Stimulated activated CD8-positive, alpha-beta memory T cell treated with anti-CD3 and anti-CD28 coated beads, Interleukin-2, amount 100 ng/mL, for 1 hour (primary cell): Measurements from ENCODE around the gene KLK1.
"Not testable (repeated sequence)": the region's sequence is repeated elsewhere in the genome, so short reads cannot be mapped to it uniquely, and the experiment has no call there.

ENCODE experiments used
- DNase-seq, 2 donors: peaks; one replicate each; pipeline ENCODE4 v3.0.0-alpha.2; 2020; ENCODE audit warnings: low read depth in 2 of 2

KLK1 gene

GRCh38 chr19:50815439-50815838 lies 8.1 kb downstream of the KLK1 start:
- DNase-seq = no peak

GRCh38 chr19:50814883-50815282 lies 8.7 kb downstream of the KLK1 start:
- DNase-seq = no peak

- DNase-seq = no peak
These were observed 11.1 kb downstream of the KLK1 start for GRCh38 chr19:50812474-50812873.

- DNase-seq = not testable (repeated sequence)
These were observed 11.9 kb downstream of the KLK1 start for GRCh38 chr19:50811622-50812238.

GRCh38 chr19:50808856-50809255 lies 14.7 kb downstream of the KLK1 start:
- DNase-seq = no peak

GRCh38 chr19:50804420-50805272 lies 18.9 kb downstream of the KLK1 start:
- peak; percentile 90 to 95 for DNase-seq

- no peak for DNase-seq
These were observed 19.8 kb downstream of the KLK1 start for GRCh38 chr19:50803633-50804419.

GRCh38 chr19:50801107-50801506 lies 22.5 kb downstream of the KLK1 start:
- no peak for DNase-seq

GRCh38 chr19:50799547-50799851 lies 24.1 kb downstream of the KLK1 start:
- DNase-seq = no peak

- no peak for DNase-seq
These were observed 24.7 kb downstream of the KLK1 start for GRCh38 chr19:50798659-50799546.

- no peak for DNase-seq
These were observed 25.6 kb downstream of the KLK1 start for GRCh38 chr19:50797781-50798658.

- DNase-seq = no peak
These were observed 26.2 kb downstream of the KLK1 start for GRCh38 chr19:50797429-50797780.

GRCh38 chr19:50796634-50797428 lies 26.8 kb downstream of the KLK1 start:
- no peak for DNase-seq

GRCh38 chr19:50796128-50796633 lies 27.4 kb downstream of the KLK1 start:
- DNase-seq = no peak

GRCh38 chr19:50795664-50796073 lies 27.9 kb downstream of the KLK1 start:
- no peak for DNase-seq

- DNase-seq = no peak
These were observed 28.5 kb downstream of the KLK1 start for GRCh38 chr19:50794876-50795663.

GRCh38 chr19:50794074-50794875 lies 29.3 kb downstream of the KLK1 start:
- DNase-seq = no peak

GRCh38 chr19:50793558-50794065 lies 30.0 kb downstream of the KLK1 start:
- no peak for DNase-seq
